HEK293 (cell line): Measurements from ENCODE around the gene EEF1B2.

Experiments
- CTCF ChIA-PET: fragments of 350-600 bp; formaldehyde crosslinking; extraction: SDS; loops from one replicate; lab custom pipeline; 2021; ENCODE audit warnings: antibody characterized with exemption; lab: Yijun Ruan, JAX
- POLR2A ChIA-PET: fragments of 300-600 bp; formaldehyde crosslinking; extraction: SDS; loops from one replicate; lab custom pipeline; 2020; ENCODE audit warnings: antibody characterized with exemption, inconsistent platforms; lab: Yijun Ruan, JAX
- H3K27ac ChIP-seq: fragments of 200-500 bp; sonication (Bioruptor generic); 2 replicates; pipeline ENCODE4 v1.5.1; 2014; ENCODE audit warnings: low read depth, low read length, control low read depth, inconsistent platforms; ENCODE audit errors: extremely low read depth
- H3K36me3 ChIP-seq, 2 experiments: fragments of 200-500 bp in 1 of 2; sonication (Bioruptor generic) in 1 of 2; 1 replicate in 1 of 2; 2 replicates in 1 of 2; pipeline ENCODE4 v1.5.1; 2014 to 2017; ENCODE audit warnings: inconsistent platforms in 2 of 2, low read length in 2 of 2; ENCODE audit not compliant: control insufficient read depth in 2 of 2, insufficient read depth in 1 of 2
- H3K4me1 ChIP-seq: fragments of 200-500 bp; sonication (Bioruptor generic); 2 replicates; pipeline ENCODE4 v1.5.1; 2014; ENCODE audit warnings: mild to moderate bottlenecking, low read length, inconsistent platforms; ENCODE audit not compliant: control insufficient read depth, insufficient read depth
- H3K4me3 ChIP-seq: 2 replicates; pipeline ENCODE4 v1.5.1; 2011; ENCODE audit warnings: low read depth, mild to moderate bottlenecking, control low read depth, low read length, moderate library complexity
- H3K9me3 ChIP-seq: fragments of 200-500 bp; sonication (Bioruptor generic); 2 replicates; pipeline ENCODE4 v1.5.1; 2014; ENCODE audit warnings: low read depth, low read length, inconsistent platforms; ENCODE audit not compliant: control insufficient read depth, insufficient read depth
- KLF17 ChIP-seq: fragments of 450-650 bp; formaldehyde crosslinking; IDR thresholded peaks from 2 replicates; pipeline ENCODE4 v1.5.1; 2016; ENCODE audit warnings: missing biosample characterization, missing genetic modification characterization
- SCRT2 ChIP-seq: fragments of 450-650 bp; formaldehyde crosslinking; IDR thresholded peaks from 2 replicates; pipeline ENCODE4 v1.5.1; 2016; ENCODE audit warnings: missing biosample characterization, missing genetic modification characterization
- ZBTB21 ChIP-seq: fragments of 450-650 bp; formaldehyde crosslinking; IDR thresholded peaks from 2 replicates; pipeline ENCODE4 v1.5.1; 2017; ENCODE audit warnings: missing biosample characterization, missing genetic modification characterization
- ZNF133 ChIP-seq: fragments of 450-650 bp; formaldehyde crosslinking; IDR thresholded peaks from 2 replicates; pipeline ENCODE4 v1.5.1; 2016; ENCODE audit warnings: missing biosample characterization, missing genetic modification characterization
- ZNF18 ChIP-seq: fragments of 450-650 bp; formaldehyde crosslinking; IDR thresholded peaks from 2 replicates; pipeline ENCODE4 v1.5.1; 2016; ENCODE audit warnings: missing biosample characterization, missing genetic modification characterization
- ZNF202 ChIP-seq: fragments of 450-650 bp; formaldehyde crosslinking; IDR thresholded peaks from 2 replicates; pipeline ENCODE4 v1.5.1; 2016; ENCODE audit warnings: missing biosample characterization, missing genetic modification characterization, borderline replicate concordance
- ZNF24 ChIP-seq: fragments of 450-650 bp; formaldehyde crosslinking; IDR thresholded peaks from 2 replicates; pipeline ENCODE4 v1.5.1; 2016; ENCODE audit warnings: missing biosample characterization, missing genetic modification characterization
- ZNF26 ChIP-seq: fragments of 450-650 bp; formaldehyde crosslinking; IDR thresholded peaks from 2 replicates; pipeline ENCODE4 v1.5.1; 2016; ENCODE audit warnings: missing biosample characterization, missing genetic modification characterization
- ZNF292 ChIP-seq: fragments of 450-650 bp; formaldehyde crosslinking; IDR thresholded peaks from 2 replicates; pipeline ENCODE4 v1.5.1; 2016; ENCODE audit warnings: low read depth, missing biosample characterization, missing genetic modification characterization, borderline replicate concordance
- ZNF311 ChIP-seq: fragments of 450-650 bp; formaldehyde crosslinking; IDR thresholded peaks from 2 replicates; pipeline ENCODE4 v1.5.1; 2017; ENCODE audit warnings: missing biosample characterization, missing genetic modification characterization, borderline replicate concordance
- ZNF362 ChIP-seq: fragments of 450-650 bp; formaldehyde crosslinking; IDR thresholded peaks from 2 replicates; pipeline ENCODE4 v1.5.1; 2016; ENCODE audit warnings: missing biosample characterization, missing genetic modification characterization
- ZNF366 ChIP-seq: fragments of 450-650 bp; formaldehyde crosslinking; conservative IDR thresholded peaks from 2 replicates; pipeline ENCODE4 v1.5.1; 2016; ENCODE audit warnings: missing biosample characterization, missing genetic modification characterization
- ZNF426 ChIP-seq: fragments of 450-650 bp; formaldehyde crosslinking; IDR thresholded peaks from 2 replicates; pipeline ENCODE4 v1.5.1; 2017; ENCODE audit warnings: missing biosample characterization, missing genetic modification characterization, mild to moderate bottlenecking, inconsistent platforms, moderate library complexity
- ZNF473 ChIP-seq: fragments of 450-650 bp; formaldehyde crosslinking; IDR thresholded peaks from 2 replicates; pipeline ENCODE4 v1.5.1; 2017; ENCODE audit warnings: missing biosample characterization, missing genetic modification characterization
- ZNF510 ChIP-seq: fragments of 450-650 bp; formaldehyde crosslinking; IDR thresholded peaks from 2 replicates; pipeline ENCODE4 v1.5.1; 2018; ENCODE audit warnings: mild to moderate bottlenecking, missing genetic modification characterization, missing biosample characterization; ENCODE audit not compliant: insufficient replicate concordance
- ZNF548 ChIP-seq: fragments of 450-650 bp; formaldehyde crosslinking; IDR thresholded peaks from 2 replicates; pipeline ENCODE4 v1.5.1; 2016; ENCODE audit warnings: missing biosample characterization, missing genetic modification characterization
- ZNF558 ChIP-seq: fragments of 450-650 bp; formaldehyde crosslinking; IDR thresholded peaks from 2 replicates; pipeline ENCODE4 v1.5.1; 2016; ENCODE audit warnings: missing biosample characterization, missing genetic modification characterization
- ZNF626 ChIP-seq: fragments of 450-650 bp; sonication (Bioruptor Pico); formaldehyde crosslinking; IDR thresholded peaks from 2 replicates; pipeline ENCODE4 v1.5.1; 2018; ENCODE audit warnings: missing biosample characterization, missing genetic modification characterization, inconsistent platforms
- ZNF670 ChIP-seq: fragments of 450-650 bp; formaldehyde crosslinking; IDR thresholded peaks from 2 replicates; pipeline ENCODE4 v1.5.1; 2016; ENCODE audit warnings: missing biosample characterization, missing genetic modification characterization, low read depth
- ZNF701 ChIP-seq: fragments of 450-650 bp; formaldehyde crosslinking; IDR thresholded peaks from 2 replicates; pipeline ENCODE4 v1.5.1; 2016; ENCODE audit warnings: missing biosample characterization, missing genetic modification characterization
- ZNF768 ChIP-seq: fragments of 450-650 bp; formaldehyde crosslinking; IDR thresholded peaks from 2 replicates; pipeline ENCODE4 v1.5.1; 2018; ENCODE audit warnings: missing biosample characterization, mild to moderate bottlenecking, missing genetic modification characterization
- ZSCAN16 ChIP-seq: fragments of 450-650 bp; formaldehyde crosslinking; IDR thresholded peaks from 2 replicates; pipeline ENCODE4 v1.5.1; 2016; ENCODE audit warnings: missing biosample characterization, missing genetic modification characterization

The EEF1B2 gene

GRCh38 chr2:206189691-206190090, 30.0 kb downstream of the EEF1B2 start (continued):
- no peak for TF ChIP-seq ZNF292 (tag by site-specific recombination)
- TF ChIP-seq KLF17, result no peak
- no peak for TF ChIP-seq ZNF510 (tag by site-specific recombination)
- no peak for TF ChIP-seq SCRT2 (tag by site-specific recombination)
- no peak for TF ChIP-seq ZNF670 (tag by site-specific recombination)

- Histone ChIP-seq H3K9me3 (no peaks in the 10 kb centered on the region), H3K4me1 (no peaks in the 10 kb centered on the region), H3K36me3 (no peaks in the 10 kb centered on the region)
- CTCF ChIA-PET, result no interaction called here
- TF ChIP-seq ZNF24 (tag by site-specific recombination), result no peak
- no peak for TF ChIP-seq ZNF558 (tag by site-specific recombination)
- TF ChIP-seq, all 188 proteins: peak for 0
- H3K27ac ChIP-seq, result no peak overlapping the region
- POLR2A ChIA-PET, result no interaction called here
- no peak overlapping the region for H3K4me3 ChIP-seq
Observed at GRCh38 chr2:206190111-206190510, 30.4 kb downstream of the EEF1B2 start.

GRCh38 chr2:206190689-206191088, 31.0 kb downstream of the EEF1B2 start:
- ChIA-PET POLR2A (no interaction called here), CTCF (no interaction called here)
- no peaks in the 10 kb centered on the region for H3K36me3 ChIP-seq

GRCh38 chr2:206192157-206192556, 32.5 kb downstream of the EEF1B2 start:
- Histone ChIP-seq H3K27ac (no peak overlapping the region), H3K9me3 (no peaks in the 10 kb centered on the region), H3K4me3 (no peak overlapping the region), H3K4me1 (no peaks in the 10 kb centered on the region; the same call in 1 of the 2 replicates), H3K36me3 (no peaks in the 10 kb centered on the region)
- ChIA-PET CTCF (no interaction called here), POLR2A (no interaction called here)
- TF ChIP-seq ZNF311, result no peak
- no peak for TF ChIP-seq ZNF558 (tag by site-specific recombination)
- no peak for TF ChIP-seq ZNF473
- no peak for TF ChIP-seq ZNF701
- TF ChIP-seq ZNF768 (tag by site-specific recombination), result no peak
- TF ChIP-seq ZBTB21 (tag by site-specific recombination), result no peak
- no peak for TF ChIP-seq ZNF26 (tag by site-specific recombination)
- TF ChIP-seq ZNF202 (tag by site-specific recombination), result no peak
- TF ChIP-seq ZNF133, result no peak
- no peak for TF ChIP-seq ZNF548
- TF ChIP-seq ZNF362 (tag by site-specific recombination), result no peak

More at GRCh38 chr2:206190689-206191088, 31.0 kb downstream of the EEF1B2 start:
- no peak overlapping the region for H3K27ac ChIP-seq
- TF ChIP-seq ZNF18 (tag by site-specific recombination) (no peak), ZNF626 (tag by site-specific recombination) (no peak), ZNF426 (tag by site-specific recombination) (no peak), ZNF24 (tag by site-specific recombination) (no peak), SCRT2 (tag by site-specific recombination) (no peak), ZSCAN16 (tag by site-specific recombination) (no peak), ZNF366 (tag by site-specific recombination) (no peak)
- H3K4me1 ChIP-seq, result no peaks in the 10 kb centered on the region
- no peaks in the 10 kb centered on the region for H3K9me3 ChIP-seq
- H3K4me3 ChIP-seq, result no peak overlapping the region
